ENCODE results near the gene CACFD1.

DNA sequence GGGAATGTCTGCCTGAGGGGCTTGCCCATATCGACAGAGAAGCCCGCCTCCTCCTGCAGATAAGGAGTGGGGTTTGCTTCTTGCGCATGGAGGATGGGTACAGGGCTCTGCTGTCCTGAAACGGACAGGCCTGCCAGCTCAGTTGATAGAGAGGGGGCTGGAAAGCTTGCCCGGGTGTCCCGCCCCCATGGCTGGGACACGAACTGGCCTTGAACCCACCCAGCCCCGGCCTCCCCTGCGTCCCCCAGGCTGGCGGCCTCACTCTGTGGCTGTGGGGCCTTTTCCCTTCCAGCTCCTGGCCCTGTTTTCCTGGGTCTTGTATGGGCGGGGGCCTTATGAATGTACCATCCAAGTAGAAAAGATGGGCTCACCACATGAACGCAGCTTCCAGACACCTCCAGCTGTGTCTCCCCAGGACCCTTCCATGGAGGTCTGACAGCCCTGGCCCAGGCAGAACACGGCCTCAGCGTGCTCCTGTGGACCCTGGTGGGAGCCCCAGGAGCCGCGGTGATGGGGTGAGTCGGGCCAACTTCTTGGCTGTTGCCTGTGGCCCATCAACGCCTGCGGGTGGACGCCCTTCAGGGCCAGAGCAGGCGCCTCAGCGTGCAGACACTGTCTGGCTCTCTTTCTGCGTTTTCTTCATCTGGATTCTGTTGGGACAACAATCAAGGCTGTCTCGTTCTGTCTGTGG, 35.0 kb downstream of the CACFD1 start:
- no peak for TF ChIP-seq HMGA2 (CRISPR knock-in tag; IDR thresholded peaks at IDR 0.05)
- TF ChIP-seq, protein P1, sequence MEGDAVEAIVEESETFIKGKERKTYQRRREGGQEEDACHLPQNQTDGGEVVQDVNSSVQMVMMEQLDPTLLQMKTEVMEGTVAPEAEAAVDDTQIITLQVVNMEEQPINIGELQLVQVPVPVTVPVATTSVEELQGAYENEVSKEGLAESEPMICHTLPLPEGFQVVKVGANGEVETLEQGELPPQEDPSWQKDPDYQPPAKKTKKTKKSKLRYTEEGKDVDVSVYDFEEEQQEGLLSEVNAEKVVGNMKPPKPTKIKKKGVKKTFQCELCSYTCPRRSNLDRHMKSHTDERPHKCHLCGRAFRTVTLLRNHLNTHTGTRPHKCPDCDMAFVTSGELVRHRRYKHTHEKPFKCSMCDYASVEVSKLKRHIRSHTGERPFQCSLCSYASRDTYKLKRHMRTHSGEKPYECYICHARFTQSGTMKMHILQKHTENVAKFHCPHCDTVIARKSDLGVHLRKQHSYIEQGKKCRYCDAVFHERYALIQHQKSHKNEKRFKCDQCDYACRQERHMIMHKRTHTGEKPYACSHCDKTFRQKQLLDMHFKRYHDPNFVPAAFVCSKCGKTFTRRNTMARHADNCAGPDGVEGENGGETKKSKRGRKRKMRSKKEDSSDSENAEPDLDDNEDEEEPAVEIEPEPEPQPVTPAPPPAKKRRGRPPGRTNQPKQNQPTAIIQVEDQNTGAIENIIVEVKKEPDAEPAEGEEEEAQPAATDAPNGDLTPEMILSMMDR (IDR thresholded peaks at IDR 0.05) = no peak
- TF ChIP-seq, protein P2, sequence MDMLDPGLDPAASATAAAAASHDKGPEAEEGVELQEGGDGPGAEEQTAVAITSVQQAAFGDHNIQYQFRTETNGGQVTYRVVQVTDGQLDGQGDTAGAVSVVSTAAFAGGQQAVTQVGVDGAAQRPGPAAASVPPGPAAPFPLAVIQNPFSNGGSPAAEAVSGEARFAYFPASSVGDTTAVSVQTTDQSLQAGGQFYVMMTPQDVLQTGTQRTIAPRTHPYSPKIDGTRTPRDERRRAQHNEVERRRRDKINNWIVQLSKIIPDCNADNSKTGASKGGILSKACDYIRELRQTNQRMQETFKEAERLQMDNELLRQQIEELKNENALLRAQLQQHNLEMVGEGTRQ (CRISPR knock-in tag; IDR thresholded peaks at IDR 0.05) = no peak
- no peak for TF ChIP-seq NR1H2 (CRISPR knock-in tag; IDR thresholded peaks at IDR 0.05)
- no peak for TF ChIP-seq CREM (CRISPR knock-in tag; IDR thresholded peaks at IDR 0.05)

All from WTC11 (cell line).